Superior temporal gyrus (tissue), 1 donor: ENCODE measurements around the gene URI1.

Experiments used
- DNase-seq: peaks from one replicate; pipeline ENCODE4 v3.0.0-alpha.2; 2016; ENCODE audit errors: extremely low spot score

URI1 gene

GRCh38 chr19:29971002-29971401 lies 29.0 kb downstream of the URI1 start:
- DNase-seq = peak; percentile 36

GRCh38 chr19:29971648-29972047 lies 29.6 kb downstream of the URI1 start:
- DNase-seq = peak; percentile 27

- DNase-seq = no peak
Observed at GRCh38 chr19:29974701-29975100, 32.7 kb downstream of the URI1 start.

GRCh38 chr19:29976151-29976943 lies 34.3 kb downstream of the URI1 start:
- DNase-seq = no peak

- no peak for DNase-seq
Observed at GRCh38 chr19:29978080-29978479, 36.0 kb downstream of the URI1 start.

- DNase-seq = no peak
Observed at GRCh38 chr19:29983568-29983967, 41.5 kb downstream of the URI1 start.

- no peak for DNase-seq
Observed at GRCh38 chr19:29985196-29985595, 43.2 kb downstream of the URI1 start.

GRCh38 chr19:29988351-29988750 lies 46.3 kb downstream of the URI1 start:
- no peak for DNase-seq

GRCh38 chr19:29992233-29992867 lies 50.3 kb downstream of the URI1 start:
- no peak for DNase-seq

- no peak for DNase-seq
Observed at GRCh38 chr19:29999490-29999889, 57.5 kb downstream of the URI1 start.

GRCh38 chr19:30000862-30001261 lies 58.8 kb downstream of the URI1 start:
- DNase-seq = no peak

- DNase-seq = no peak
Observed at GRCh38 chr19:30001301-30001700, 59.3 kb downstream of the URI1 start.

GRCh38 chr19:30001791-30002190 lies 59.8 kb downstream of the URI1 start:
- no peak for DNase-seq

- DNase-seq = no peak
Observed at GRCh38 chr19:30003866-30004265, 61.8 kb downstream of the URI1 start.

GRCh38 chr19:30004403-30004802 lies 62.4 kb downstream of the URI1 start:
- no peak for DNase-seq

GRCh38 chr19:30006207-30006606 lies 64.2 kb downstream of the URI1 start:
- no peak for DNase-seq

- no peak for DNase-seq
Observed at GRCh38 chr19:30008169-30008568, 66.1 kb downstream of the URI1 start.

- no peak for DNase-seq
Observed at GRCh38 chr19:30009013-30009412, 67.0 kb downstream of the URI1 start.

- no peak for DNase-seq
Observed at GRCh38 chr19:30011051-30011578, 69.1 kb downstream of the URI1 start.

GRCh38 chr19:30014770-30015169 lies 72.7 kb downstream of the URI1 start:
- DNase-seq = no peak

GRCh38 chr19:30017172-30017571 lies 75.1 kb downstream of the URI1 start:
- no peak for DNase-seq

- no peak for DNase-seq
Observed at GRCh38 chr19:30020189-30020588, 78.2 kb downstream of the URI1 start.

- DNase-seq = no peak
Observed at GRCh38 chr19:30022659-30023058, 80.6 kb downstream of the URI1 start.
